Right renal pelvis (tissue), 4 donors: ENCODE data around the gene SZT2. TPM values are rescaled to one million over a fixed set of nuclear protein-coding genes. Genes with fewer than 3 reads are reported as not detected.
"Not testable (repeated sequence)": the region's sequence is repeated elsewhere in the genome, so short reads cannot be mapped to it uniquely, and the experiment has no call there.

Experiments
- DNase-seq, 4 donors: peaks; one replicate each; pipeline ENCODE4 v3.0.0-alpha.2; 2013; ENCODE audit warnings: low read depth in 4 of 4, low spot score in 3 of 4, missing footprints in 1 of 4
- polyA plus RNA-seq, 4 donors: library from polyadenylated mRNA; unstranded; fragments of 120-200 nt; gene quantifications; one replicate each; pipeline ENCODE4 v1.2.1, GENCODE V29; 2013; ENCODE audit not compliant: insufficient read length in 4 of 4

SZT2 gene
- polyA plus RNA-seq, 4 donors = 17.8 to 22.7 (median 20.2) TPM

- no peak for DNase-seq
These were observed 6.2 kb upstream of the SZT2 start for GRCh38 chr1:43383449-43383848.

- no peak for DNase-seq
These were observed 3.0 kb upstream of the SZT2 start for GRCh38 chr1:43386676-43387075.

DNA sequence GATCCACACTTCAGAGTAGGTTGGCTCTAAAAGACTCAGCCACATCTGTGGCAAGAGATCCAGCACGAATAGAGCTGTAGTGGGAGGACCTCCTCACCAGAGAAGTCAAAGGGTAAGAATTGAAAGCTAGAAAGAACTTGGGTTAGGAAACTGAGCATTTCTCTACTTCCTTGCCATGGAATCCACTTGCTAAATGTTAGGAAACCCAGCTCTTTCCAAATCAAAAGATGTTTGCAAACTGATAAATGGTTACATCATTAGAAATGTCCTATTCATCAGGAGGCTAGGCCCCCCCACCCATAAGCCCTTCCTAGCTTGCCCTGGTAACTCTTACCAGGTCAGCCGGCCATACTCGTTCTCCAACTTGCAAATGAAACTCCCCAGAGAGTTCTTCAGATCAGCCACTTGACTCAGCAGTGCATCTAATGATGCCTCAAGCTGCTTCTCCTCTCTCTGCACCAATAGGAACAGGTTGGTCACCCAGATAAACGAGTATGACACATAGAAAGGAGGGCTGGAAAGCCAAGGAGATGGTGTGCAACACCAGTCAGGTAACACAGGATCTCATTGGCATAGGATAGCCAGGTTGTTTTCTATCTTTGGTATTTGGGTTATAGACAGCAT is 1.6 kb upstream of the SZT2 start:
- DNase-seq = no peak

DNA sequence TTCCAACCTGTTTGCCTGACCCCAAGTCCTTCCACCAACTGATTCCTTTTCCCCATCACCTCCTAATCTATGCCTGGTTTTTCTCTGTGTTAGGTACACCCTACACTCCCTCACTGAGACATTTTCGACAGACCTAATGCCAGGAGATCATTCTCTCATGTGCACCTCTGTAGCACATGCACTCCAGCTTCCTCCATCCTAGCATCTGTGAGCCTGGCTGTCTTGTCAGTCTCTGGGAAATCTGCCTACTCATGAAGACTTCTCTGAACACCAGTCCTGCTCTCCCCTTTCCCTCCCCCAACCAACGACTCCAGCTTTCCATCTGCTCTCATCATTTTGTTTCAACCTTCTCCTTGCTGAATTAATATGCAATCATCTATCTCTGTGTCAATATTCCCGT is 1.1 kb upstream of the SZT2 start:
- DNase-seq = no peak

- DNase-seq = no peak
These were observed 3.0 kb downstream of the SZT2 start for GRCh38 chr1:43392702-43393101.

- no peak for DNase-seq
These were observed 5.8 kb downstream of the SZT2 start for GRCh38 chr1:43395523-43395922.

GRCh38 chr1:43396059-43396458 is 6.4 kb downstream of the SZT2 start:
- DNase-seq = no peak

GRCh38 chr1:43398227-43398626 is 8.5 kb downstream of the SZT2 start:
- DNase-seq = no peak

DNA sequence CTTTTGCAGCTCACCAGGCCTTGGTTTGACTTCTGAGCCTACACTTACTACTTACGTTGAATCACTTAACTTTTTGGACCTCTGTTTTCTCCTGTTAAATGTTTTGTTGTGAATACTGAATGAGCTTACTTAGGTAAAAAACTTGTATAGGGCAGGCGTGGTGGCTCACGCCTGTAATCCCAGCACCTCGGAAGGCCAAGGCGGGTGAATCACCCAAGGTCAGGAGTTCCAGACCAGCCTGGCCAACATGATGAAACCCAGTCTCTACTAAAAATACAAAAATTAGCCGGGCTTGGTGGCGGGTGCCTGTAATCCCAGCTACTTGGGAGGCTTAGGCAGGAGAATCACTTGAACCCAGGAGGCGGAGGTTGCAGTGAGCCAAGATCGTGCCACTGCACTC is 10.7 kb downstream of the SZT2 start:
- DNase-seq = not testable (repeated sequence)

DNA sequence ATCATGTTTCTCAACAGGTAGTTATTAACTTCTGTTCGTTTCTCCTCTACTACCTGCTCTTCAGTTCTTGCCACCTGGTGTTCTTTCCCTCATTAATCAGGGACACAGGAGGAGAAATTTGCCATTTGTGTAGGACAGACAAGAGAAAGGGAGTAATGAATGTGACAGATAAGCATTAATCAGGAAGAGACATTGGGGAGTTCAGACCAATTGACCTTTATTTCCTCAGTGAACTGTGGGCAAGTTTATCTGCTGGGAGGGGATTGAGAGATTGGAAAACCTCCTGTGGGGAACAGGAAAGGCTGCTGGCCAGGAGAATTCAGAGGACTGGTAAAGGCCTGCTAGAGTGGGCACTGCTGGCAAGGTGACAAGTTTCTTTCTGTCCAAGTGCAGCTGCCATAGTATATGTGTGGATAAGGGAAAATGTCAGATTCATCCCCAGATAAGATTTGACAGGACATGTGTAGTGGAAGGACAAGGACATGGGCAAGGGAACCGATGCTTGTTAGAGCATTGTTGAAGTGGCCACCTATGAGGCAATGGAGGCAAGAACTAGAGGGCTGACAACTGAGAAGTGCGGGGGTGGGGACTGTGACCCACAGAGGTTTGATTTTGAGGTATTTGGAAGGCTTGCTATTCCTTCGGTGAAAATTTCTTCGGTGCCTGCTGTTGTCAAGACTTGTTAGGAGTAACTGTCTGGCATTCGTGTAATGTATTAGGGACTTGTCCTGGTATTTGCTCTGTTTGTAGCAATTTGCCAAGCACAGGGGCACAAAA is 12.6 kb downstream of the SZT2 start:
- DNase-seq = no peak

- DNase-seq = no peak
These were observed 14.7 kb downstream of the SZT2 start for GRCh38 chr1:43404353-43404752.

DNA sequence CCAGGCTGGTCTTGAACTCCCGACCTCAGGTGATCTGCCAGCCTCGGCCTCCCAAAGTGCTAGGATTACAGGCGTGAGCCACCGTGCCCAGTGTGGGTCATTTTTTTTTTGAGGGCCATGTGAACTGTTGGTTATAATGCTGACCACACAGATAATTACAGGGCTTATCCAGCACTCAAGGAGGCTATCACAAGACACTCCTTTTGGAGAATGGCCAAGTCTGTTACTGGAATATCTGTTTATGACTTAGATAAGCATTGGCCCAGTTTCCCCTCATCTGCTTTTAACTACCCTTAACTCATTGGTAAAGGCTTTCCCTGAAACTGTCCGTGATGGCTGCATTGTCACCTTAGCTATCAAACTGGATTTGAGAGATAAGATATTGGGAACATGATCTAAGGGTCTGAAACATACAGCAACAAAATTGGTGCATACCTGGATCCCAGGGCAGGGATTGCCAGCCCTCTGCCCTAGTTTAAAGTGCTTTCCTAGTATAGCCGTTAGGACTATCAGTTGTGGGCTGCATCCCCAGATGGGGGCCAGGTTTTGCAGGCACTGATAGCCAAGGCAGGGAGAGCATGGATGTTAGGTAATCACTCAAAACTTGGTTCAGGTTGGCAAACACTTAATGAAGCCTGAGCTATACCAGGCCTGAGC is 15.6 kb downstream of the SZT2 start:
- no peak for DNase-seq

DNA sequence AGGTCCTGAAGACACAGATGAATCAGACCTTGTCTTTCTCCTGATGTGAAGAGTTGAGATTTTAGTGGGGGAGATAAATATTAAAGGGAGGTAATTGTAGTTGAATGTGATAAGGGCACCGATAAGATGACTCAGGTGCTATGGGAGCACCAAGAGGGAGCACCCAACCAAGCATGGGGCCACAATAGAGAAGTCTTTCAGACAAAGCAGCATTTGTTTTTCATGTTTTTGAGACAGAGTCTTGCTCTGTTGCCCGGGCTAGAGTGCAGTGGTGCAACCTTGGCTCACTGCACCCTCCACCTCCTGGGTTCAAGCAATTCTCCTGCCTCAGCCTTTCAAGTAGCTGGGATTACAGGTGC is 16.2 kb downstream of the SZT2 start:
- no peak for DNase-seq

DNA sequence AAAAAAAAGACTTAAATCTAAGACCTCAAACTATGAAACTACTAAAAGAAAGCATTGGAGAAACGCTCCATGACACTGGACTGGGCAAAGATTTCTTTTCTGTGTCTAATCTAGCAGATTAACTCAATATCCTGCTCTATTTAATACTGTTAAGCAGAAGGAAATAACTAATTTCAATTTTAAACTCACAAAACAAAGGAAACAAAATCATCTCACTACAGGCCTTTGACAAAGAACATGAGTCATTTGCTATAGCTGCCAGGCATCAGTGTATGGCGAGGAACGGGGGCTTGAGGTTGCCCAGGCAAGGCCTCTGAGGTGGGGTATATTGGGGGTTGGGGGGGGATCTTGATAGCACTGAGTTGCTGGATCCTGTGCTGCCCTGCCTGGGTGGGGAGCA is 20.9 kb downstream of the SZT2 start:
- DNase-seq = no peak

DNA sequence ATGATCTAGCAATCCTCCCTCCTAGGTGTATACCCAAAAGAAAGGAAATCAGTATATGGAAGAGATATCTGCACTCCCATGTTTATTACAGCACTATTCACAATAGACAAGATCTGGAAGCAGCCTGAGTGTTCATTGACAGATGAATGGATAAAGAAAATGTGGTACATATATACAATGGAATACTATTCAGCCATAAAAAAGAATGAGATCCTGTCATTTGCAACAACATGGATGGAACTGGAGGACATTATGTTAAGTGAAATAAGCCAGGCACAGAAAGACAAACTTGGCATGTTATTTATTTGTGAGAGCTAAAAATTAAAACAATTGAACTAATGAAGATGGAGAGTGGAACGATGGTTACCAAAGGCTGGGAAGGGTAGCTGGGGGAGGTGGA is 23.7 kb downstream of the SZT2 start:
- DNase-seq = not testable (repeated sequence)

GRCh38 chr1:43414634-43415223 is 25.0 kb downstream of the SZT2 start:
- peak in 3 of 4 donors; percentile 18 to 28 (median 20) for DNase-seq

GRCh38 chr1:43415901-43416300 is 26.2 kb downstream of the SZT2 start:
- DNase-seq = no peak

DNA sequence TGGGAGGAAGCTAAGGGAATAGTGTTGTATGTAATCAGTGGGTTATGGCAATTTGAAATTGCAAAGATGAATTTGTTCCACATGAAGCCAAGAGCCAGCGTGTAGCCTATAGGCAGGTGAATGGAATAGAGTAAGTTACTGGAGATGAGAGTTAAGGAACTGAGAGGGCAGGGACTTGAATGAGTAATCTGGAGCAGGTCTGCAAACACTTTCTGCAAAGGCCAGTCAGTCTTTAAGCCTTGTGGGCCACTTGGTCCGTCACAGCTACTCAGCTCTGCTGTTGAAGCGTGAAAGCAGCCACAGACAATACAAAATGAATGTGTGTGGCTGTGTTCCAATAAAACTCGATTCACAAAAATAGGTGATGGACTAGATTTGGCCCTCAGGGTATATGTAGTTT is 29.2 kb downstream of the SZT2 start:
- no peak for DNase-seq

DNA sequence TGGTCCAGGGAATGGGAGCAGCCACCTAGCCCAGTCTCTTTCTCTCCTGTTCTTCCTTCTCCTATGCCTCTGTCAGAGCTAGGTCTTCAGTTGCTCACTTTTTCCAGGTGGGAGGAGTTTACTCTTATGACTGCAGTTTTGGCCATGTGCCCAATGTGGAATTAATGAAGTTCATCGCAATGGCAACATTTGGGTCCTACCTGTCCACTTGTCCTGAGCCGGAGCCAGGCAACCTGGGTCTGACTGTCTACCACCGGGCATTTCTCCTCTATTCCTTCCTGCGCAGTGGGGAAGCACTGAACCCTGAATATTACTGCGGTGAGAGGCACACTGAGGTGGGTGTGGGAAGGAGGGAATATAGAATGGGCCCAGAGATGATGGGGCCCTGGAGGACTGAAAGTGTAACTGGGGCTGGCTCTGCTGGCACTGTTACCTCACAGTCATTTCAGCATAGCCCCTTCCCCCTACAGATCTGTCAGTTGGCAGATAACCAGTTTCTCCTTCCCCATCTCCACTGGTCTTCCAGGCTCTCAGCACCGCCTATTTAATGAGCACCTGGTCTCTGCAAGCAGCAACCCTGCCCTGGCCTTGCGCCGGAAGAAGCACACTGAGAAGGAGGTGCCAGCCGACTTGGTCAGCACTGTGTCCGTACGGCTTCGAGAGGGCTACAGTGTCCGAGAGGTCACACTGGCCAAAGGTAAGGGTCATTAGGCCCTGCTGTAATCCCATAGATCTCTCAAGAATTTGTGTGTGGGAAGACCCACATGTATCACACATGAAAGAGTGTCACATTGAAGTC is 30.1 kb downstream of the SZT2 start:
- no peak for DNase-seq

- no peak for DNase-seq
These were observed 31.2 kb downstream of the SZT2 start for GRCh38 chr1:43420874-43421273.

- DNase-seq = no peak
These were observed 31.7 kb downstream of the SZT2 start for GRCh38 chr1:43421396-43421795.
